Activated CD4-positive, CD25-positive, alpha-beta regulatory T cell treated with anti-CD3 and anti-CD28 coated beads, Interleukin-2, amount 50 U/mL, for 72 hours (primary cell): ENCODE data around the gene BIN2.
"Not testable (repeated sequence)": the region's sequence is repeated elsewhere in the genome, so short reads cannot be mapped to it uniquely, and the experiment has no call there.

ENCODE experiments used
- DNase-seq: peaks from one replicate; pipeline ENCODE4 v3.0.0; 2021

BIN2 gene

GRCh38 chr12:51307655-51308593 lies 16.1 kb downstream of the BIN2 start:
- DNase-seq, result no peak

- DNase-seq, result no peak
Observed at GRCh38 chr12:51306507-51306906, 17.5 kb downstream of the BIN2 start.

- not testable (repeated sequence) for DNase-seq
Observed at GRCh38 chr12:51300768-51301167, 23.2 kb downstream of the BIN2 start.

- no peak for DNase-seq
Observed at GRCh38 chr12:51295651-51296050, 28.3 kb downstream of the BIN2 start.

GRCh38 chr12:51294097-51294496 lies 29.9 kb downstream of the BIN2 start:
- DNase-seq, result not testable (repeated sequence)

GRCh38 chr12:51293696-51294095 lies 30.3 kb downstream of the BIN2 start:
- DNase-seq, result no peak

- DNase-seq, result not testable (repeated sequence)
Observed at GRCh38 chr12:51291603-51292513, 32.1 kb downstream of the BIN2 start.

- DNase-seq, result no peak
Observed at GRCh38 chr12:51285843-51286242, 38.1 kb downstream of the BIN2 start.

- no peak for DNase-seq
Observed at GRCh38 chr12:51281202-51281924, 42.6 kb downstream of the BIN2 start.

GRCh38 chr12:51275088-51275487 lies 48.9 kb downstream of the BIN2 start:
- DNase-seq, result no peak

- not testable (repeated sequence) for DNase-seq
Observed at GRCh38 chr12:51272810-51273209, 51.2 kb downstream of the BIN2 start.

- DNase-seq, result no peak
Observed at GRCh38 chr12:51270951-51271518, 52.9 kb downstream of the BIN2 start.

GRCh38 chr12:51270067-51270950 lies 53.7 kb downstream of the BIN2 start, which contains the start of gene SMAGP:
Gene SMAGP (minus strand): TSS chr12:51270415. CDS start chr12:51269278, 1,137 bp downstream.
- DNase-seq, result peak; percentile 58

- peak; percentile 39 for DNase-seq
Observed at GRCh38 chr12:51269174-51270066, 54.6 kb downstream of the BIN2 start.

- DNase-seq, result no peak
Observed at GRCh38 chr12:51265024-51265423, 59.0 kb downstream of the BIN2 start.

GRCh38 chr12:51264297-51264696 lies 59.7 kb downstream of the BIN2 start:
- DNase-seq, result no peak

GRCh38 chr12:51263341-51263740 lies 60.6 kb downstream of the BIN2 start:
- no peak for DNase-seq

GRCh38 chr12:51262758-51263177 lies 61.2 kb downstream of the BIN2 start:
- DNase-seq, result no peak

GRCh38 chr12:51259600-51259999 lies 64.4 kb downstream of the BIN2 start:
- not testable (repeated sequence) for DNase-seq

- DNase-seq, result no peak
Observed at GRCh38 chr12:51254536-51254935, 69.4 kb downstream of the BIN2 start.
